ENCODE results near the gene ANAPC13.

Gene ANAPC13

DNA sequence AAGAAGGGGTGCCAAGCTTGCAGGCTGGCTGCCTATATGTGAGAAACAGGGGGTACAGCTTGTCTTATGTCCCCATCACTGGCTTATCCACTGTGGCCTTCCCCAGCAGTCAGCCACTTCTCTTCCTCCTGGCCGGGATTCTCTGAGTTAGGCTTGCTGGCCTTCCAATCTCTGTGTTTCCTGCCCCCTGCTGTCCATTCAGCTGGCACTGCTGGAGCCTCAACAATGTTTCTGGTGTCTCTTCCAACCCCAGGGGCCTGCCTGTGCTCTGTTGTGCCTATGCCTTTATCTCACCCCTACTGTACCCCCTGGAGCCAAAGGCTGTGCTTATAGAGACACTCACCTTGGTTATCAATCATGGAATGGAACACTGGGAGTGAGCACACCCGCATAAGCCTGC lies 36.5 kb downstream of the ANAPC13 start:
- DNase-seq (ENCODE audit: low spot score), result peak; percentile 45

DNA sequence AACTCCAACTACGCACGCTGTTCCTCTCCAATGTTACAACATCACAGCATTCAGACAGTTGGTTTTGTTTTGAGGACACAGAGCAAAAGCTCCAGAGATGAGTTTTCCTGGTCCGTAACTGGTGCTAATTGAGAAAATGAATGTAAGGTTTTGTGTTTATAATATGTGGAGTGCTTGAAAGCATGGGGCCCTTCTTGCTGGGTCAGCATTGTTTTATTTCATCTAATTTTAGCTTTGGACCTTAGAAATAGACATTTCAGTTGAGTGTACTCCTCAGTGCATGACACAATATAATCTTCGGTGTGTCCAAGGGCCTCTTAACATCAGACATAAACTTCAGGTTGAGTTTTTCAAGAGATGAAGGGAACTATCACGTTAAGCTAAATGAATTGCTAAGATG lies 37.1 kb downstream of the ANAPC13 start:
- no peak for DNase-seq (ENCODE audit: low spot score)

DNA sequence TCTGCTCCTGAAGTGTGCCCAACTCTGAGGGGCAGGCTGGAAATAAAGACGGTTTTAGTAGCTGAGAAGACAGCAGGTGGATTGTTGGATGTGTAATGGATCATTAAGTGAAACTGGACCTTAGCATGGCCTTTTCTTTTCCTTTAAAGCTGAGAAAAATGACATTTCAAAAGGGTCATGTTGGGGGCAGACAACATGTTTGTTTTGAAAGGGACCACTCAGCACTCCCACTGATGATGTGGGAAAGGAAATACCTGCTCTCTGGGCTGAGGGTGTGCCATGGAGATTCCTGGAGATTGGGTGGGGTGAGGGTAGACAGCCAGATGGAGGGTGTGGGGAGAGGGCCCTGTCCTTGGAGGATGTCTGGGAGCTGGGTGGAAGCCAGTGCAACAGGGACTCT lies 38.4 kb downstream of the ANAPC13 start:
- DNase-seq (ENCODE audit: low spot score), result no peak

DNA sequence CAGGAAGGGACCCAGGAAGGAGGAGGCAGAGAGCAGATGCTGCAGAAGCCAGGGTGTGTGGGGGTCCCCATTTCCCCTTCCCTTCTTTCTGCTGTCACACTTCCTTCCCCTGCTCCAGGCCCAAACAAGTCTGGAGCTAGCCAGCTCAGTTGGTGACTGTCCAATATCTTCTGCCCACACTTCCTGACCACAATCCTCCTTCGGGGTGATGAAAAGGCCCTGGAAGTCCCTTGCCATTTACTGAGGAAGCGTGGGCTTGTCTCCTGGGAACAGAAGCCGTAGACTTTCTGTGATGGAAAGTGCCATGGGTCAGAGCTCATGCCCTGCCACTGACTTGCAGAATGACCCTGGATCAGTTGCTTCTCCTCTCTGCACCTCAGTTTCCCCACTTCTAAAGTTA lies 39.0 kb downstream of the ANAPC13 start:
- DNase-seq (ENCODE audit: low spot score), result peak; percentile 73

DNA sequence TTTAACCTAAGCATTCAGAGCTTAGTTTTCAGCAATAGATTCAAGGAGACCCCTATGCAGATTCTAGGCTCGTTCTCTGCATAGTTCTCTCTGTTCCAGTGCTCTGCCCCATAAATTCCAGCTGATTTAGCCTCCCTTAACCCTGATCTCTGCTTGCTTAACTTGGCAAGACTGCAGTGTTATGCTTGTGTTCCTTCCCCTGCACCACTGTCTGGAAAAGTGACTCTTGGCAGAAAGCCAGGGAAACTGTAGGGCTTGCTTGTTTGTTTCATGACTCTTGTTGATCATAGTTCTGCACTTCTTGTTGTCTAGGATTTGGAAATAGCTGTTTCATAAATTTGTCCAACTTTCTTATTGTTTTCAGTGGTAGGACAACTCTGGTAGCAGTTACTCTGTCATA lies 40.1 kb downstream of the ANAPC13 start:
- DNase-seq (ENCODE audit: low spot score), result no peak

DNA sequence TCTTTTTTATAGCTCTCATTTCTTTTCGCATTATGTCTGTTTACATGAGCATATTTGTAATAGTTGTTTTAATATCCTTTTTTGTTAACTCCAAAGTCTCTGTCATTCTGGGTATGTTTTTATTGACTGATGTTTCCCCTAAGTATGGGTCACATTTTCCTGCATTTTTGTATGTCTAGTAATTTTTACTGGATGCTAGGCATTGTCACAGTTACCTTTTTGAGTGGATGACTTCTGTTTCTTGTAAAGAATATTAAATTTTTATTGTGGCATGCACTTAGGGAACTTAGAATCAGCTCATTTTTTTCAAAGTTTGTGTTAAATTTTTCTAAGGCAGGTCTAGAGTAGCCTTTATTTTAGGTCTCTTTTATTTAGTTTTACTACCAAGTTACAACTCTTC lies 40.7 kb downstream of the ANAPC13 start:
- DNase-seq (ENCODE audit: low spot score), result no peak

DNA sequence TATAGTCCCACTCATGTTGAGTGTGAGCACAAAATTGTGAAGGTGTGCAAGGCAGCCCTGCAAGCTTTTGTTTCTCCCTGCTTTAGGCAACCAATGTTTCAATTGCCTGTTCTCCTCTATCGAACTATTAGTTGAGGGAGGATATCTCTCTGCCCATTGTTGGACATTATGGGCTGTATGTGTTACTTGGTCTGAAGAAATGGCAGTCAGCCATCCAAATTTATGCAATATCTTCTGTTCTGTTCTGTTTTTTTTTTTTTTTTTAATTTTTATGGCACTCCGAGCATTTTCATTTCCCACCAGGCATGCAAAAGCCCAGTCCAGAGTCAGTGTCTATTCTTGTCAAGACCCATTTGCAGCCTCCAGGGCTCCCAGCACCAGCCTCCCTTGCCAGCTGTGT lies 44.0 kb downstream of the ANAPC13 start:
- no peak for DNase-seq (ENCODE audit: low spot score)

DNA sequence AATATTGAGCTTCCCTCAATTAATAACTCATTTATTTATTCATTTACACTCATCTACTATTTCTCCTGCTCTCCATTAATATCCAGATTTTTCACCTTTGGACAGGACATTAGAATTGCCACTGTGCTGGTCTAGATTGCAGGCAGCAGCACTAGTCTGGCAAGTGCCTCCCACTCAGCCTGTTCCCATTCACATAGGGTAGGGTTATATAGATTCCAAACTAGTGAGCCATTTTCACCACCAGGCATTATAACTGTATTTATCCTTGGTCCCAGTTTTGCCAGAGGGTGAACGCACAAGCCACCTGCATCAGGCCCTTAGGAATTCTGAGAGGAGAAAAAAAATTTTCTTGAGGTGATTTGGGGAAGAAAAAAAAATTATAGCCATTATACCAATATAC lies 44.5 kb downstream of the ANAPC13 start:
- no peak for DNase-seq (ENCODE audit: low spot score)

DNA sequence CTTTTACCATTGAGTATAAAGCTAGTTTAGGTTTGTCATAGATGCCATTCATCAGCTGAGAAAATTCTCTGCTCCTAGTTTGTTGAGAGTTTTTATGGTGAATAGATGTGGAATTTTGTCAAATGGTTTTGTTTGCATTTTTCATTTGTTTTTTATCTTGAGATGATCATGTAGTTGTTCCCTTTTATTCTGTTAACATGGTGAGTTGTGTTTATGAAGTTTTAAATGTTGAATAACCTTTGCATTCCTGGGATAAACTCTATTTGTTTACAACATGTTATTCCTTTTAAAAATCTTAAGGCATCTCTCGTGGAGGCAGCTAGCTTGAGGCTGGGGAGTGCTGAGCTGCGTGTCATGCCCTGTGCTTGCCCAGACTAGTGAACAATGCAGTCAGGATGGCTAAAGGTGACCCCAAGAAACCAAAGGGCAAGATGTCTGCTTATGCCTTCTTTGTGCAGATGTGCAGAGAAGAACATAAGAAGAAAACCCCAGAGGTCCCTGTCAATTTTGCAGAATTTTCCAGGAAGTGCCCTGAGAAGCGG lies 48.5 kb downstream of the ANAPC13 start:
- DNase-seq (ENCODE audit: low spot score), result no peak

DNA sequence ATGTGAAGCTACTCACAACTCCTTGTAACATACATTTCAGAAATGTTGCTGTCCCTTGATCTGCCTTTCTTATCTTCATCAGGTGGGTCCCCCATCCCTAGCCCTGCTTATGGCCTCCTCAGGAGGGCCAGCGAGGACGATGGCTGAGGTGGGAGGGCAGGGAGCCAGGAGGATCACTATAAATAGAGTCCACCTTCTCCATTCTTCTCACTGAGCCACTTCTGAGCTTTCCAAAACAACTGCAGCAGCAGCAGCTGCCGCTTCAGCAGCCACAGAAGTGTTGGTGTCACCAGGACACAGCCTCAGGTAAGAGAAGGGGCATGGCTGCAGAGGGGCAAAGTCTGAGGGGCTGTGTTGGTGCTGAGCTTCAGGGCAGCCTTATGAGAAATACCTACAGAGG lies 53.5 kb downstream of the ANAPC13 start:
- DNase-seq (ENCODE audit: low spot score), result no peak

DNA sequence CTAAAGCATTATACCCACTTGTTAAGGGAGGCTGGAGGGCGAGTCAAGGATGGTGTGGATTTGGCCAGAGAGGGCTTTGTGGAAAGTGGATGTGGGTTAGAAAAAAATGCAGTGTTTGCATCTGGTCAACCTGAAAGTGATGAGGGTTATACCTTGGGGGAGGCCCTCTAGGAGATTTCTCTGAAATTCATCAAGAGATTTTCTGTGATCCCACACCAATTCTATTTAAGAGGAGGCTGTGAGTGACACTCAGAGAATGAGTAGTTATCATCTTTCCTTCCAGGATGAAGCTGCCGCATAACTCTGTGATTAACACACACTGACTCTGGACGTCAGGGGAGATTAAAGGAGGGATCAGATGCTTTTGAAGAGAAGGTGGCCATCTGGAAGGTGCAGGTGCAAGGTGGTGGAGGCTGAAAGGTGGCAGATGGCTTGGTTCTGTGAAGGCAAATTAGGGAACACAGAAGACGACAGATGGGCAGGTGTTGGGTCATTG lies 54.8 kb downstream of the ANAPC13 start:
- DNase-seq (ENCODE audit: low spot score), result no peak

DNA sequence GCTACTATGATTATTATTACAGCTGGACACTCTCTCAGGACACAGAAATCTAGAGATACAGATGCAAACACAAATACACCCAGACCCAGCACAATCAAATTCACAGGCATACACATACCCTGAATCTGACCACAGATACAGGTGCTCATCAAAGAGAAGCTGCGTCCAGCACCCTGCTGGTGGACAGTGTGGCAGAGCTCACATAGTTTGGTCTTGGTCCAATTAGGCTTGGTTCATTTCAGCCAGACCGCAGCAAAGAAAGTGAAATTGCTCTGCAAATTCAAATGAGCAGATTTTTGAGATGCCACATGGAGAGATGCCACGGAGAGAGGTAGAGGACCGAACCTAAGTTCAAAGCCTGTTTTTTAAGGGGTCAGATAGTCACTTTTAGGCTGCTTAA lies 55.6 kb downstream of the ANAPC13 start:
- DNase-seq (ENCODE audit: low spot score), result no peak

DNA sequence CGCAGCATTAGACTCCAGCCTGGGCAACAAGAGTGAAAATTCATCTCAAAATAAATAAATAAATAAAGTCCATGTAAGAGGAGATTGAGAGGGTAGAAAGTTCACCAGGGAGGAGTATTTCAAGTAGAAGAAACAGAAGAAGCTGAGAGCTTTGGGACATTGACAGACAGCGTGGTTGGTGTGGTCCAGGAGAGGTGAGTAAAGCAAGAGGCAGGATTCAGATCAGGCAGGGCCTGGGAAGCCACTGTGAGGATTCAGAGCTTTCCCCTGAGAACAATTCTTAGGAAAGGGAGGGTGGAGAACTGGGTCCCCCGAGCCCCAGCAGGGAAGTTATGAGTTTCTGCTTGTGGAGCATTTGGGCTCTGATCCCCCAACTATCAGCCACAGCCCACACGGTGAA lies 57.4 kb downstream of the ANAPC13 start:
- DNase-seq (ENCODE audit: low spot score), result no peak

All from AG08395 (cell line).